Osteoblast (primary cell): ENCODE results near the gene ACSL6. TPM values are rescaled to one million over a fixed set of nuclear protein-coding genes. Genes with fewer than 3 reads are reported as not detected.

Experiments
- DNase-seq: peaks from one replicate; pipeline ENCODE4 v3.0.0; 2011; ENCODE audit warnings: low spot score, mixed read lengths; ENCODE audit not compliant: insufficient read length; ENCODE audit errors: missing footprints
- H2AFZ ChIP-seq: 2 replicates; pipeline ENCODE4 v1.6.0; 2011; ENCODE audit warnings: mild to moderate bottlenecking, low read length
- H3K27ac ChIP-seq: 2 replicates; pipeline ENCODE4 v1.5.1; 2011; ENCODE audit warnings: mild to moderate bottlenecking, low read depth, low read length, moderate library complexity
- H3K27me3 ChIP-seq: 2 replicates; pipeline ENCODE4 v1.6.0; 2012; ENCODE audit warnings: mild to moderate bottlenecking, control low read depth, inconsistent platforms, low read length, moderate library complexity; ENCODE audit not compliant: insufficient read depth
- H3K36me3 ChIP-seq: 2 replicates; pipeline ENCODE4 v1.5.1; 2011; ENCODE audit warnings: mild to moderate bottlenecking, low read length, control low read depth, moderate library complexity; ENCODE audit not compliant: insufficient read depth
- H3K4me1 ChIP-seq: 2 replicates; pipeline ENCODE4 v1.5.1; 2011; ENCODE audit warnings: mild to moderate bottlenecking, low read length, control low read depth, moderate library complexity; ENCODE audit not compliant: insufficient read depth
- H3K4me2 ChIP-seq: 2 replicates; pipeline ENCODE4 v1.6.0; 2011; ENCODE audit warnings: mild to moderate bottlenecking, low read length; ENCODE audit not compliant: insufficient read depth
- H3K4me3 ChIP-seq: fragments of 200-600 bp; sonication (generic); 3 replicates; pipeline ENCODE4 v1.5.1; 2012; ENCODE audit warnings: mild to moderate bottlenecking, low read length, inconsistent platforms; ENCODE audit not compliant: insufficient read depth
- H3K79me2 ChIP-seq: 2 replicates; pipeline ENCODE4 v1.6.0; 2012; ENCODE audit warnings: mild to moderate bottlenecking, low read length, control low read depth, inconsistent platforms; ENCODE audit not compliant: insufficient read depth
- H3K9me3 ChIP-seq: 2 replicates; pipeline ENCODE4 v1.5.1; 2011; ENCODE audit warnings: low read depth, low read length, control low read depth
- H4K20me1 ChIP-seq: 2 replicates; pipeline ENCODE4 v1.6.0; 2012; ENCODE audit warnings: mild to moderate bottlenecking, low read length, control low read depth; ENCODE audit not compliant: insufficient read depth
- total RNA-seq: library from RNA; depleted of rRNA; stranded (reverse); fragments of >200 nt; gene quantifications from 2 replicates; pipeline ENCODE4 v1.2.3, GENCODE V29; 2012
- TF ChIP-seq, protein P1 (sequence below): IDR thresholded peaks from 2 replicates; pipeline ENCODE4 v1.5.1; 2011; ENCODE audit warnings: mild to moderate bottlenecking, low read depth, low read length, moderate library complexity; ENCODE audit errors: extremely low read depth

Gene ACSL6
- total RNA-seq, 1 donor: not detected

- Histone ChIP-seq H2AFZ (no peak overlapping the region), H3K4me3 (no peak overlapping the region), H3K27ac (no peak overlapping the region), H3K9me3 (no peaks in the 10 kb centered on the region), H3K27me3 (no peaks in the 10 kb centered on the region), H4K20me1 (no peaks in the 10 kb centered on the region), H3K36me3 (no peaks in the 10 kb centered on the region), H3K79me2 (no peaks in the 10 kb centered on the region), H3K4me1 (no peaks in the 10 kb centered on the region), H3K4me2 (no peak overlapping the region)
- DNase-seq: no peak
- TF ChIP-seq, protein P1, sequence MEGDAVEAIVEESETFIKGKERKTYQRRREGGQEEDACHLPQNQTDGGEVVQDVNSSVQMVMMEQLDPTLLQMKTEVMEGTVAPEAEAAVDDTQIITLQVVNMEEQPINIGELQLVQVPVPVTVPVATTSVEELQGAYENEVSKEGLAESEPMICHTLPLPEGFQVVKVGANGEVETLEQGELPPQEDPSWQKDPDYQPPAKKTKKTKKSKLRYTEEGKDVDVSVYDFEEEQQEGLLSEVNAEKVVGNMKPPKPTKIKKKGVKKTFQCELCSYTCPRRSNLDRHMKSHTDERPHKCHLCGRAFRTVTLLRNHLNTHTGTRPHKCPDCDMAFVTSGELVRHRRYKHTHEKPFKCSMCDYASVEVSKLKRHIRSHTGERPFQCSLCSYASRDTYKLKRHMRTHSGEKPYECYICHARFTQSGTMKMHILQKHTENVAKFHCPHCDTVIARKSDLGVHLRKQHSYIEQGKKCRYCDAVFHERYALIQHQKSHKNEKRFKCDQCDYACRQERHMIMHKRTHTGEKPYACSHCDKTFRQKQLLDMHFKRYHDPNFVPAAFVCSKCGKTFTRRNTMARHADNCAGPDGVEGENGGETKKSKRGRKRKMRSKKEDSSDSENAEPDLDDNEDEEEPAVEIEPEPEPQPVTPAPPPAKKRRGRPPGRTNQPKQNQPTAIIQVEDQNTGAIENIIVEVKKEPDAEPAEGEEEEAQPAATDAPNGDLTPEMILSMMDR: no peak
These were observed 82.5 kb downstream of the ACSL6 start for GRCh38 chr5:131928957-131929356.

GRCh38 chr5:131926168-131926567, 85.3 kb downstream of the ACSL6 start:
- Histone ChIP-seq H3K27ac (no peak overlapping the region), H3K79me2 (no peaks in the 10 kb centered on the region), H4K20me1 (no peaks in the 10 kb centered on the region), H3K4me3 (no peak overlapping the region), H3K4me2 (no peak overlapping the region), H3K36me3 (no peaks in the 10 kb centered on the region), H3K9me3 (no peaks in the 10 kb centered on the region), H3K4me1 (no peaks in the 10 kb centered on the region), H2AFZ (no peak overlapping the region), H3K27me3 (no peaks in the 10 kb centered on the region)
- no peak for DNase-seq
- TF ChIP-seq, protein P1: no peak

GRCh38 chr5:131916481-131916880, 95.0 kb downstream of the ACSL6 start:
- Histone ChIP-seq H3K4me2 (no peak overlapping the region), H3K27me3 (no peaks in the 10 kb centered on the region), H3K4me1 (no peaks in the 10 kb centered on the region), H3K36me3 (no peaks in the 10 kb centered on the region), H3K4me3 (no peak overlapping the region), H3K27ac (no peak overlapping the region), H4K20me1 (no peaks in the 10 kb centered on the region), H2AFZ (no peak overlapping the region), H3K9me3 (no peaks in the 10 kb centered on the region), H3K79me2 (no peaks in the 10 kb centered on the region)
- TF ChIP-seq, protein P1: no peak
- no peak for DNase-seq

- no peak overlapping the region for H3K27ac ChIP-seq
These were observed 97.0 kb downstream of the ACSL6 start for GRCh38 chr5:131914472-131914871.

More at GRCh38 chr5:131914472-131914871, 97.0 kb downstream of the ACSL6 start:
- Histone ChIP-seq H3K36me3 (no peaks in the 10 kb centered on the region), H3K4me2 (no peak overlapping the region), H3K9me3 (no peaks in the 10 kb centered on the region), H2AFZ (no peak overlapping the region), H3K4me3 (no peak overlapping the region), H3K27me3 (no peaks in the 10 kb centered on the region), H3K79me2 (no peaks in the 10 kb centered on the region), H4K20me1 (no peaks in the 10 kb centered on the region), H3K4me1 (no peaks in the 10 kb centered on the region)
- TF ChIP-seq, protein P1: no peak
- DNase-seq: no peak
